AG09319 (cell line): ENCODE data around the gene TP53.

Experiments used
- DNase-seq: peaks from one replicate; pipeline ENCODE4 v3.0.0-alpha.2; 2010; ENCODE audit warnings: low read depth; ENCODE audit errors: extremely low read depth
- CTCF ChIP-seq: IDR thresholded peaks from 2 replicates; pipeline ENCODE4 v1.5.1; 2011; ENCODE audit warnings: low read depth, mild to moderate bottlenecking, inconsistent platforms, low read length, moderate library complexity

Gene TP53

GRCh38 chr17:7711051-7711755, 23.9 kb upstream of the TP53 start:
- no peak for DNase-seq
- TF ChIP-seq CTCF = no peak

GRCh38 chr17:7710301-7710700, 23.0 kb upstream of the TP53 start:
- no peak for DNase-seq
- no peak for TF ChIP-seq CTCF

- no peak for TF ChIP-seq CTCF
- no peak for DNase-seq
These were observed 21.7 kb upstream of the TP53 start for GRCh38 chr17:7709031-7709430.

- no peak for DNase-seq
- no peak for TF ChIP-seq CTCF
These were observed 20.8 kb upstream of the TP53 start for GRCh38 chr17:7707858-7708750.

- no peak for DNase-seq
- TF ChIP-seq CTCF = no peak
These were observed 20.2 kb upstream of the TP53 start for GRCh38 chr17:7707446-7707845.

- TF ChIP-seq CTCF = no peak
- DNase-seq = no peak
These were observed 19.5 kb upstream of the TP53 start for GRCh38 chr17:7706631-7707354.
